Measurements from ENCODE around the gene IVNS1ABP.

DNA sequence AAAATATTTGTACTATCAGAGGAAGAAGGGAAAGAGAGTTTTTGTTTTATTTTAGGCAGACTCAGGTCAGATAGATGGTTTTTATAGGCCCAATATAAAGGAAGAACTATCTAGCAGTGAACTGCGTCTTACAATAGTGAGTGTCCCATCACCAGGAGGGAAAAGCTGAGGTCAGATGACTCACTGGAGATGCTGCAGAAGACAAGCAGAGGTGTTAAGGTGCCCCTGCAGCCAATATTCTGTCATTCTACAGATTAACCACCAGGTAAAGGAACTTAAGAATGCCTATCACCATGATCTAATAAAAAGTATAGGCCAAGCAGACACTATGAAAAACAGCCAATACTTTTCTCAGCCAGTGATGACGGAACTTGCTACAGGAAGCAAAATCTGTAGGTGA, 29.6 kb downstream of the IVNS1ABP start:
- TF ChIP-seq, protein P1, sequence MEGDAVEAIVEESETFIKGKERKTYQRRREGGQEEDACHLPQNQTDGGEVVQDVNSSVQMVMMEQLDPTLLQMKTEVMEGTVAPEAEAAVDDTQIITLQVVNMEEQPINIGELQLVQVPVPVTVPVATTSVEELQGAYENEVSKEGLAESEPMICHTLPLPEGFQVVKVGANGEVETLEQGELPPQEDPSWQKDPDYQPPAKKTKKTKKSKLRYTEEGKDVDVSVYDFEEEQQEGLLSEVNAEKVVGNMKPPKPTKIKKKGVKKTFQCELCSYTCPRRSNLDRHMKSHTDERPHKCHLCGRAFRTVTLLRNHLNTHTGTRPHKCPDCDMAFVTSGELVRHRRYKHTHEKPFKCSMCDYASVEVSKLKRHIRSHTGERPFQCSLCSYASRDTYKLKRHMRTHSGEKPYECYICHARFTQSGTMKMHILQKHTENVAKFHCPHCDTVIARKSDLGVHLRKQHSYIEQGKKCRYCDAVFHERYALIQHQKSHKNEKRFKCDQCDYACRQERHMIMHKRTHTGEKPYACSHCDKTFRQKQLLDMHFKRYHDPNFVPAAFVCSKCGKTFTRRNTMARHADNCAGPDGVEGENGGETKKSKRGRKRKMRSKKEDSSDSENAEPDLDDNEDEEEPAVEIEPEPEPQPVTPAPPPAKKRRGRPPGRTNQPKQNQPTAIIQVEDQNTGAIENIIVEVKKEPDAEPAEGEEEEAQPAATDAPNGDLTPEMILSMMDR (IDR thresholded peaks at IDR 0.05; ENCODE audit: poor library complexity): no peak
- TF ChIP-seq EZH2phosphoT487 (IDR thresholded peaks at IDR 0.05; ENCODE audit: low read depth, severe bottlenecking, unreplicated experiment): no peak

Data from hepatocyte (in vitro differentiated cells).